ENCODE results near the gene CLN3. TPM values are rescaled to one million over a fixed set of nuclear protein-coding genes. Genes with fewer than 3 reads are reported as not detected.
"Not testable (repeated sequence)": the region's sequence is repeated elsewhere in the genome, so short reads cannot be mapped to it uniquely, and the experiment has no call there.

Gene CLN3
- total and polyA plus RNA-seq, 8 donors, result 6.9 to 25.9 (median 11.0) TPM

DNA sequence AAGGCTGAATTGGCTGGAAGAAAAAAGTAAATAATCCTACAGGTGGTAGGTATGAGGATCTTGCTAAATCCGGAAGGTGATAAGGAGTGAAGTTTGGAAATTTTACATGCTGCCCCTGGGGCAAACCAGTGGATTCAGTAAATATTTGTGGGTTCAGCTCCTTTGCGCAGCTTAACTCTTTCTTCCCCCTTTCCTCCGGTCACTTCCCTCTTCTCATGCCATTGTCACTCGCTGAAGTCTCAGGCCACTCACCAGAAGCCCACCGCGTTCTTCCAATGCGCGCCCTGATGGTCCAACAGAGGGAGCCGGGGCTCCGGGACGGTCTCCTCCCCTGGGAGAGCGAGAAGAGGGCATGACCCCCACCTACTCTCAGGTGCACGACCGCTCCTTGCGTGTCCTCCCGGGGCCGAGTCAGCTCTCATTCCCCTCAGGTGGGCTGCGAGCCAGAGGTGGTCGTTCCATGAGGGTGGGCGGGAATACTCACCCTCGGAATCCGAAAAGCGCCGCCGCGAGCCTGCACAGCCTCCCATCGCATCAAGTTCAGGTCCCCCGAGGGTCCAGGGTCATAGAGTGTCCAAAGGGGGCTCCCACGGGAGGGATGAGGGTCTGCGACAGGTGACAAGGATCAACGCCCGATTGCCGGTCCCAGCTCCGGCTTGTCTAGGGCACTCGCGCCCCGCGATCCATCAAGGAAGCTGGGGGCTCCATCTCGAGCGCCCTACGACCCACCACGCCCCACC is 474 bp downstream of the CLN3 start:
- ATAC-seq (peak; percentile 55 to 71 (median 60)), DNase-seq (peak; percentile 26 to 83 (median 62)), FAIRE-seq (no peak)
- no peaks in the 10 kb centered on the region for H3K27me3 ChIP-seq
- H3K36me3 ChIP-seq, result no peaks in the 10 kb centered on the region
- peak overlapping the region; percentile 70 to 98 (median 91) for H3K4me3 ChIP-seq
- intact Hi-C loops (cut with DNase I), result no loop called here
- peak overlapping the region; percentile 92 to 98 (median 94) for H3K27ac ChIP-seq
- TF ChIP-seq, protein P1, sequence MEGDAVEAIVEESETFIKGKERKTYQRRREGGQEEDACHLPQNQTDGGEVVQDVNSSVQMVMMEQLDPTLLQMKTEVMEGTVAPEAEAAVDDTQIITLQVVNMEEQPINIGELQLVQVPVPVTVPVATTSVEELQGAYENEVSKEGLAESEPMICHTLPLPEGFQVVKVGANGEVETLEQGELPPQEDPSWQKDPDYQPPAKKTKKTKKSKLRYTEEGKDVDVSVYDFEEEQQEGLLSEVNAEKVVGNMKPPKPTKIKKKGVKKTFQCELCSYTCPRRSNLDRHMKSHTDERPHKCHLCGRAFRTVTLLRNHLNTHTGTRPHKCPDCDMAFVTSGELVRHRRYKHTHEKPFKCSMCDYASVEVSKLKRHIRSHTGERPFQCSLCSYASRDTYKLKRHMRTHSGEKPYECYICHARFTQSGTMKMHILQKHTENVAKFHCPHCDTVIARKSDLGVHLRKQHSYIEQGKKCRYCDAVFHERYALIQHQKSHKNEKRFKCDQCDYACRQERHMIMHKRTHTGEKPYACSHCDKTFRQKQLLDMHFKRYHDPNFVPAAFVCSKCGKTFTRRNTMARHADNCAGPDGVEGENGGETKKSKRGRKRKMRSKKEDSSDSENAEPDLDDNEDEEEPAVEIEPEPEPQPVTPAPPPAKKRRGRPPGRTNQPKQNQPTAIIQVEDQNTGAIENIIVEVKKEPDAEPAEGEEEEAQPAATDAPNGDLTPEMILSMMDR (IDR thresholded peaks at IDR 0.05), result no peak
- peaks cover 0 to 11% (median 0%) of the 10 kb centered on the region in 3 donors for H3K4me1 ChIP-seq
- WGBS, 2 donors, result 0 to 1% methylated on average over 42 of the region's 42 CpGs
- no peaks in the 10 kb centered on the region for H3K9me3 ChIP-seq

DNA sequence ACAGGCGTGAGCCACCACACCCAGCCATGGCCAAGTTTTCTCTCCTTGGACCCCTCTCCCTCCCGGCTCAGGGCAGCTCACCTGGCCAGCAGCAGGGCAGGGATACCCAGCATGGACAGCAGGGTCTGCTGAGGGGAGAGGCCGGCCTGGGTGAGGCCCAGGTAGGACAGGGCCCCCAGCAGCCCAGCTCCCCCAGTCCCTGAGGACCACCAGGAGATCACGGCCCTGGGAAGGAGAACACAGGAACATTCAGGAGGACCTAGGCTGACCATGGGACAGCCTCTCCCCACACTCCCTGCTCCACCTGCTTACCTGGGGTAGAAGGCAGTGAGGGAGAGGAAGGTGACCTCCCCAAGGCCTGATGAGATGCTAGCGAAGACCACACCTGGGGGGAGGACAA is 5.6 kb downstream of the CLN3 start:
- Histone ChIP-seq H3K27me3 (no peaks in the 10 kb centered on the region), H3K9me3 (no peaks in the 10 kb centered on the region), H3K4me1 (peaks cover 0 to 5% (median 0%) of the 10 kb centered on the region in 3 donors), H3K27ac (no peak overlapping the region), H3K4me3 (no peak overlapping the region), H3K36me3 (no peaks in the 10 kb centered on the region)
- intact Hi-C loops (cut with DNase I), result no loop called here
- ATAC-seq (no peak), FAIRE-seq (no peak), DNase-seq (no peak)
- 98 to 99% methylated on average over 4 to 5 of the region's 5 CpGs for WGBS, 2 donors
- TF ChIP-seq, protein P1 (IDR thresholded peaks at IDR 0.05), result no peak

DNA sequence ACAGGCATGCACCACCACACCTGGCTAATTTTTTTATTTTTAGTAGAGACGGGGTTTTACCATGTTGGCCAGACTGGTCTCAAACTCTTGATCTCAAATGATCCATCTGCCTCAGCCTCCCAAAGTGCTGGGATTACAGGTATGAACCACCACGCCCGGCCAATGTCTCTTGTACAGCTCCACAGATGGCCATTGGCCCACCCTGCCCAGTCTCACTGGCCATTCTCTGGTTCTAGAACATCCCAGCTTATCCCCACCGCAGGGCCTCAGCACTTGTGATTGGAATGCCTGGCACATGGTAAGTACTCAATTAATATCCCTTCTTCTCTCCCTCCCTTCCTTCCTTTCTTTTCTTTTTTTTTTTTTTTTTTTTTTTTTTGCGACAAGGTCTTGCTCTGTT is 8.5 kb downstream of the CLN3 start:
- H3K4me3 ChIP-seq; ATAC-seq; H3K27me3 ChIP-seq; H3K4me1 ChIP-seq; intact Hi-C loops (cut with DNase I); H3K27ac ChIP-seq; FAIRE-seq; H3K9me3 ChIP-seq: not testable (repeated sequence)
- DNase-seq, result peak in 1 of 6 donors; percentile 23
- 85 to 96% methylated on average over 4 to 5 of the region's 5 CpGs for WGBS, 2 donors
- peaks cover 0 to 15% (median 0%) of the 10 kb centered on the region in 3 donors for H3K36me3 ChIP-seq

DNA sequence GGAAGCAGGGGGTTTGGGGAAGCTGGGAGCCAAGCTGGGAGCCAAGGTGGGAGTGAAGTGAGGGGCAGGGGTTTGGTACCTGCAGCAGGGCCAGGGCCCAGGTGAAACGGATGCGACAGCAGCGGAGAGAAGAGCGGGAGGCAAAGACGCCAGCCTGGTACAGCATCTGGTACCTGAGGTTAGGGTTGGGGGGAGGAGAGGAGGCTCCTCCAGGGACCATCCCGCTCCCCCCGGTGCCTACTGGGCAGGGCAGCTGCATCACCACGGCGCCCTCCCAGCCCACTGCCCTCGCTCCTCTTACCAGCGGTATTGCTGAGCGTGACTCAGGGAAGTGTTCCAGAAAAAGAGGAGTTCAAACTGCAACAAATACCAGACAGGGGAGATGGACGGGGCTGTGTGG is 9.8 kb downstream of the CLN3 start:
- 94 to 98% methylated on average over 13 of the region's 13 CpGs for WGBS, 2 donors
- intact Hi-C loops (cut with DNase I), result no loop called here
- TF ChIP-seq, protein P1 (IDR thresholded peaks at IDR 0.05), result no peak
- FAIRE-seq (no peak), ATAC-seq (no peak), DNase-seq (peak in 1 of 6 donors; percentile 43)
- Histone ChIP-seq H3K9me3 (no peaks in the 10 kb centered on the region), H3K27me3 (no peaks in the 10 kb centered on the region), H3K4me3 (no peak overlapping the region), H3K4me1 (no peaks in the 10 kb centered on the region), H3K36me3 (peaks cover 0 to 24% (median under 1%) of the 10 kb centered on the region in 3 donors), H3K27ac (no peak overlapping the region)

DNA sequence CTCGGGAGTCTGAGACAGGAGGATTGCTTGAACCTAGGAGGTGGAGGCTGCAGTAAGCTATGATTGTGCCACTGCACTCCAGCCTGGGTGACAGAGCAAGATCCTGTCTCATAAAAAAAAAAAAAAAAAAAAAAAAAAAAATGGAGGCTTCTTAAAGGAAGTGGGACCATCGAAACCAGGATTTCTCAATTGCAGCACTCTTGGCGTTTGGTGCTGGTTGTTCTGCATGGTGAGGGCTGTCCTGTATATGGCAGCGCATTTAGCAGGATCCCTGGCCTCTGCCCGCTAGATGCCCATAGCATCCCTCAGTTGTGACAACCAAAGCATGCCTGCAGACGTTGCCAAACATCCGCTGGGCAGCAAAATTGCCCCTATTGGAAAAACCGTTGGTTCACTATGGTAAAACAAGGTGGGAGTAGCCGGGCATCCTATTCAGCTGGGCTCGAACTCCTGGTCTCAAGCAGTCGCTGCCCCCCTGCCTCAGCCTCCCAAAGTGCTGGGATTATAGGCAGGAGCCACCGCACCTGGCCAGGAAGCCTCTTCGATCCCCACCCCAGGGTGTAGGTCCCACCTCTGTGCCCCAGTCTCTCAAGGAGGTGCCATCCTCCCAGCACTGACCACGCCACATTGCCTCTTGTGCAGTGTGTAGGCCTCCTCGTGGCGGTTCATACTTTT is 13.2 kb downstream of the CLN3 start:
- Histone ChIP-seq H3K36me3 (peaks cover 0 to 36% (median 4%) of the 10 kb centered on the region in 3 donors), H3K27ac (no peak overlapping the region), H3K27me3 (no peaks in the 10 kb centered on the region), H3K4me3 (no peak overlapping the region), H3K4me1 (no peaks in the 10 kb centered on the region), H3K9me3 (no peaks in the 10 kb centered on the region)
- no peak for FAIRE-seq
- TF ChIP-seq, protein P1 (IDR thresholded peaks at IDR 0.05), result no peak
- DNase-seq, result peak in 1 of 6 donors; percentile 29
- no peak for ATAC-seq
- intact Hi-C loops (cut with DNase I), result no loop called here
- WGBS, 2 donors, result 92 to 95% methylated on average over 16 of the region's 16 CpGs

All from pancreas (tissue), 10 donors.